ENCODE measurements around the gene HIP1.

DNA sequence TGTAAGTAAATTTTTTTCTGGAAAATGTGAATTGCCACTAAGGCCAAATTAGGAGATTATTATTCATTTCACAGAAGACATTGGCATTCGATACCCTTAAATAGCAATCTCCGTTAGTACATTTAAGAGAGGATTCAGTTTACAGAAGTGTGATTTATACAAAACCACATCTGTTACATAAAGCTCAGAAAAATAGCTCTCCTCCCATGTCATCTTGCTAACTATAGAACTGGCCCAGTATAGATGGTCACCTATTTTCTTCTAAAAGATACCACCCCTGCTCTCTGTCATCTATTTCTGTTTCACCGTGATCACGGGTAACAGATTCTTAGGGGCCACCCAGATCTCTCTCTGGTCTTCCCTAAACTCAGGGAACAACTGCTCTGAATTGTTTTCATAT lies 119.1 kb downstream of the HIP1 start:
- TF ChIP-seq, protein P1, sequence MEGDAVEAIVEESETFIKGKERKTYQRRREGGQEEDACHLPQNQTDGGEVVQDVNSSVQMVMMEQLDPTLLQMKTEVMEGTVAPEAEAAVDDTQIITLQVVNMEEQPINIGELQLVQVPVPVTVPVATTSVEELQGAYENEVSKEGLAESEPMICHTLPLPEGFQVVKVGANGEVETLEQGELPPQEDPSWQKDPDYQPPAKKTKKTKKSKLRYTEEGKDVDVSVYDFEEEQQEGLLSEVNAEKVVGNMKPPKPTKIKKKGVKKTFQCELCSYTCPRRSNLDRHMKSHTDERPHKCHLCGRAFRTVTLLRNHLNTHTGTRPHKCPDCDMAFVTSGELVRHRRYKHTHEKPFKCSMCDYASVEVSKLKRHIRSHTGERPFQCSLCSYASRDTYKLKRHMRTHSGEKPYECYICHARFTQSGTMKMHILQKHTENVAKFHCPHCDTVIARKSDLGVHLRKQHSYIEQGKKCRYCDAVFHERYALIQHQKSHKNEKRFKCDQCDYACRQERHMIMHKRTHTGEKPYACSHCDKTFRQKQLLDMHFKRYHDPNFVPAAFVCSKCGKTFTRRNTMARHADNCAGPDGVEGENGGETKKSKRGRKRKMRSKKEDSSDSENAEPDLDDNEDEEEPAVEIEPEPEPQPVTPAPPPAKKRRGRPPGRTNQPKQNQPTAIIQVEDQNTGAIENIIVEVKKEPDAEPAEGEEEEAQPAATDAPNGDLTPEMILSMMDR (IDR thresholded peaks at IDR 0.05), result no peak
- TF ChIP-seq ZFX (IDR thresholded peaks at IDR 0.05; ENCODE audit: borderline replicate concordance), result no peak
